Endothelial cell of umbilical vein (primary cell): ENCODE data around the gene RMND1. TPM values are rescaled to one million over a fixed set of nuclear protein-coding genes. Genes with fewer than 3 reads are reported as not detected.

ENCODE experiments used
- BruUV-seq: library from RNA; stranded (reverse); fragments of 400-500 nt; replicated peaks from 2 replicates; lab custom pipeline; 2021; lab: Mats Ljungman, UMichigan
- CTCF ChIA-PET: fragments of 300-600, 350-600 bp; sonication (Branson Sonifier 250); formaldehyde crosslinking; loops from one replicate; lab custom pipeline; 2021; ENCODE audit warnings: antibody characterized with exemption, inconsistent platforms; lab: Charles Lee
- POLR2A ChIA-PET: fragments of 300-600, 350-600 bp; sonication (Branson Sonifier 250); formaldehyde crosslinking; loops from one replicate; lab custom pipeline; 2021; ENCODE audit warnings: antibody characterized with exemption, inconsistent platforms; lab: Charles Lee
- DNase-seq: peaks from one replicate; pipeline ENCODE4 v3.0.0-alpha.2; 2011; ENCODE audit warnings: low read depth, low spot score
- FAIRE-seq: peaks from 2 replicates; lab custom pipeline; 2011; peaks lifted over from hg19 to GRCh38; lab: Jason Lieb, UNC
- H2AFZ ChIP-seq: 2 replicates; pipeline ENCODE4 v1.6.0; 2012; ENCODE audit warnings: low read depth, low read length, control low read depth, inconsistent platforms
- H3K27ac ChIP-seq: 2 replicates; pipeline ENCODE4 v1.5.1; 2011; ENCODE audit warnings: low read depth, mild to moderate bottlenecking, control low read depth, low read length, moderate library complexity; ENCODE audit not compliant: insufficient read depth
- H3K27me3 ChIP-seq, 2 experiments: 2 replicates each; pipeline versions ENCODE4 v1.6.0 to v1.6.1; 2011; ENCODE audit warnings: low read length in 2 of 2, mixed read lengths in 1 of 2; ENCODE audit not compliant: control insufficient read depth in 2 of 2, insufficient read depth in 2 of 2
- H3K36me3 ChIP-seq, 2 experiments: 2 replicates in 1 of 2; 3 replicates in 1 of 2; pipeline ENCODE4 v1.5.1; 2011; ENCODE audit warnings: low read length in 2 of 2, mild to moderate bottlenecking in 1 of 2, moderate library complexity in 1 of 2; ENCODE audit not compliant: control insufficient read depth in 2 of 2, insufficient read depth in 2 of 2; ENCODE audit errors: extremely low read depth in 1 of 2
- H3K4me1 ChIP-seq: 3 replicates; pipeline ENCODE4 v1.5.1; 2011; ENCODE audit warnings: mild to moderate bottlenecking, low read length; ENCODE audit not compliant: control insufficient read depth, insufficient read depth; ENCODE audit errors: extremely low read depth
- H3K4me2 ChIP-seq: 2 replicates; pipeline ENCODE4 v1.6.1; 2011; ENCODE audit warnings: low read length, control low read depth, mixed read lengths; ENCODE audit not compliant: insufficient read depth
- H3K4me3 ChIP-seq, 3 experiments: fragments of 200-600 bp in 1 of 3; sonication (generic), shearing (Covaris generic) in 1 of 3; replicated peaks in 1 of 3; 2 replicates each; pipeline ENCODE4 v1.5.1; 2011 to 2016; ENCODE audit warnings: control low read depth in 3 of 3, low read length in 3 of 3, mild to moderate bottlenecking in 2 of 3, inconsistent platforms in 1 of 3, low read depth in 1 of 3, moderate library complexity in 1 of 3; ENCODE audit not compliant: insufficient read depth in 1 of 3
- H3K79me2 ChIP-seq: 2 replicates; pipeline ENCODE4 v1.6.0; 2012; ENCODE audit warnings: low read length, inconsistent platforms; ENCODE audit not compliant: control insufficient read depth, insufficient read depth
- H3K9ac ChIP-seq: replicated peaks from 2 replicates; pipeline ENCODE3; 2011; ENCODE audit warnings: low read length, control low read depth; ENCODE audit not compliant: insufficient read depth; ENCODE audit errors: extremely low read depth
- H3K9me1 ChIP-seq: replicated peaks from 3 replicates; pipeline ENCODE4 v1.6.0; 2011; ENCODE audit warnings: mild to moderate bottlenecking, low read length; ENCODE audit not compliant: control insufficient read depth, insufficient read depth; ENCODE audit errors: extremely low read depth
- H3K9me3 ChIP-seq: replicated peaks from 2 replicates; pipeline ENCODE4 v1.5.1; 2012; ENCODE audit warnings: low read length, inconsistent platforms; ENCODE audit not compliant: control insufficient read depth, insufficient read depth
- H4K20me1 ChIP-seq: replicated peaks from 2 replicates; pipeline ENCODE3; 2011; ENCODE audit warnings: mild to moderate bottlenecking, low read length; ENCODE audit not compliant: control insufficient read depth, insufficient read depth; ENCODE audit errors: extremely low read depth
- EZH2 ChIP-seq: IDR thresholded peaks from 2 replicates; pipeline ENCODE4 v1.6.1; 2012; ENCODE audit warnings: borderline replicate concordance, low read depth, mild to moderate bottlenecking, moderate library complexity, low read length, inconsistent platforms; ENCODE audit not compliant: severe bottlenecking
- FOS ChIP-seq: IDR thresholded peaks from 2 replicates; pipeline ENCODE4 v1.6.1; 2011; ENCODE audit warnings: mild to moderate bottlenecking, low read length, moderate library complexity, borderline replicate concordance; ENCODE audit not compliant: insufficient read depth
- GATA2 ChIP-seq: IDR thresholded peaks from 2 replicates; pipeline ENCODE4 v1.7.0; 2011; ENCODE audit warnings: low read depth, mild to moderate bottlenecking, moderate library complexity, mixed read lengths, low read length; ENCODE audit not compliant: insufficient read length, insufficient read depth
- JUN ChIP-seq: IDR thresholded peaks from 2 replicates; pipeline ENCODE4 v1.6.1; 2011; ENCODE audit warnings: borderline replicate concordance, low read depth; ENCODE audit not compliant: insufficient read length, insufficient read depth
- MYC ChIP-seq: IDR thresholded peaks from one replicate; pipeline ENCODE4 v1.6.1; 2011; ENCODE audit warnings: mild to moderate bottlenecking, low read depth, low read length
- POLR2A ChIP-seq: IDR thresholded peaks from 2 replicates; pipeline ENCODE4 v1.6.1; 2012; ENCODE audit warnings: low read depth, mild to moderate bottlenecking, control low read depth, low read length
- POLR2AphosphoS5 ChIP-seq: IDR thresholded peaks from 2 replicates; pipeline ENCODE4 v1.6.1; 2012; ENCODE audit warnings: low read depth, mild to moderate bottlenecking, control low read depth, low read length, moderate library complexity; ENCODE audit not compliant: insufficient read depth
- dilution Hi-C: fragments of 300-500 bp; cut with MboI; formaldehyde crosslinking; loops from one replicate; pipeline ENCODE4 v1.15.0; 2019; ENCODE audit warnings: low sequenced_read_pairs; ENCODE audit not compliant: extremely low pct_ligation_motif_present
- intact Hi-C: fragments of 100-400 bp; cut with micrococcal nuclease; formaldehyde crosslinking; loops from one replicate; pipeline ENCODE4 v1.10.0; 2022
- polyA plus RNA-seq, 4 experiments: library from polyadenylated mRNA; depleted of rRNA in 3 of 4; stranded (reverse) in 3 of 4; unstranded in 1 of 4; fragments of >200 nt; gene quantifications; 2 replicates each; pipeline versions ENCODE4 v1.2.1 to v1.2.3, GENCODE V29; 2011 to 2012; ENCODE audit warnings: missing spikeins in 1 of 4
- total RNA-seq: library from RNA; stranded (reverse); gene quantifications from 2 replicates; pipeline ENCODE4 v1.2.3, GENCODE V29; 2021
- TF ChIP-seq, protein P1 (sequence below), 2 donors: IDR thresholded peaks; 1 replicate in 1 of 2; 2 replicates in 1 of 2; pipeline ENCODE4 v1.5.1; 2011; ENCODE audit warnings: low read length in 2 of 2, mild to moderate bottlenecking in 2 of 2, moderate library complexity in 2 of 2, control low read depth in 1 of 2, inconsistent platforms in 1 of 2, low read depth in 1 of 2; ENCODE audit not compliant: insufficient read depth in 1 of 2; ENCODE audit errors: extremely low read depth in 1 of 2
- TF ChIP-seq, protein P2 (sequence below): IDR thresholded peaks from 2 replicates; pipeline ENCODE4 v1.6.1; 2011; ENCODE audit not compliant: insufficient read depth, insufficient read length

The RMND1 gene
- total and polyA plus RNA-seq, 2 donors (not counting 3 experiments of a cell fraction or from before 2014, with no cell fraction given), result 6.3 to 21.4 TPM

DNA sequence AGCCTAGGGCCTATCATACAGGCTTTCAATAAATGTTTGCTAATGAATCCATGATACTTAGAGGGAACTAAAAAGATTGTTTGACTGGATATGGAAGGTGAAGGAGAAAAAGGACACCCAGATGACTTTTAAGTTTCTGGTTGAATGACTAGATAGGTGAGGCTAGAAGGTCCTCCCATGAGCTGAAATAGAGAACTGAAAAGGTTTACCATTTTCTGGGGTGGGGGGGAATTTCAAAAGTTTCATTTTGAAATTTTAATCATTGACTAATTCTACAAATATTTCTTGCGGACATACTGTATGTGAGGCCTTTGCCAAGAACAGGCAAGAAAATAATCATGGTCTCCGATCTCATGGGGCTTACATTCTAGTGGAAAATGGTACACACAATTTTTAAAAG, 42.7 kb downstream of the RMND1 start:
- Histone ChIP-seq H2AFZ (no peak overlapping the region), H4K20me1 (no peaks in the 10 kb centered on the region), H3K27ac (no peak overlapping the region), H3K9me3 (no peaks in the 10 kb centered on the region), H3K9me1 (no peaks in the 10 kb centered on the region), H3K9ac (no peak overlapping the region), H3K4me2 (no peak overlapping the region), H3K4me3 (no peak overlapping the region), H3K79me2 (peaks cover 3% of the 10 kb centered on the region), H3K4me1 (no peaks in the 10 kb centered on the region), H3K36me3 (peaks cover 3 to 16% of the 10 kb centered on the region in 2 experiments), H3K27me3 (no peaks in the 10 kb centered on the region)
- ChIA-PET CTCF (no interaction called here), POLR2A (no interaction called here)
- dilution Hi-C loops, result no loop called here
- BruUV-seq, result no TSS peak
- TF ChIP-seq JUN, result no peak
- no peak for TF ChIP-seq FOS
- TF ChIP-seq MYC, result no peak
- TF ChIP-seq EZH2, result no peak
- no peak for TF ChIP-seq POLR2AphosphoS5
- no peak for TF ChIP-seq GATA2
- no peak for TF ChIP-seq POLR2A
- TF ChIP-seq, protein P1, sequence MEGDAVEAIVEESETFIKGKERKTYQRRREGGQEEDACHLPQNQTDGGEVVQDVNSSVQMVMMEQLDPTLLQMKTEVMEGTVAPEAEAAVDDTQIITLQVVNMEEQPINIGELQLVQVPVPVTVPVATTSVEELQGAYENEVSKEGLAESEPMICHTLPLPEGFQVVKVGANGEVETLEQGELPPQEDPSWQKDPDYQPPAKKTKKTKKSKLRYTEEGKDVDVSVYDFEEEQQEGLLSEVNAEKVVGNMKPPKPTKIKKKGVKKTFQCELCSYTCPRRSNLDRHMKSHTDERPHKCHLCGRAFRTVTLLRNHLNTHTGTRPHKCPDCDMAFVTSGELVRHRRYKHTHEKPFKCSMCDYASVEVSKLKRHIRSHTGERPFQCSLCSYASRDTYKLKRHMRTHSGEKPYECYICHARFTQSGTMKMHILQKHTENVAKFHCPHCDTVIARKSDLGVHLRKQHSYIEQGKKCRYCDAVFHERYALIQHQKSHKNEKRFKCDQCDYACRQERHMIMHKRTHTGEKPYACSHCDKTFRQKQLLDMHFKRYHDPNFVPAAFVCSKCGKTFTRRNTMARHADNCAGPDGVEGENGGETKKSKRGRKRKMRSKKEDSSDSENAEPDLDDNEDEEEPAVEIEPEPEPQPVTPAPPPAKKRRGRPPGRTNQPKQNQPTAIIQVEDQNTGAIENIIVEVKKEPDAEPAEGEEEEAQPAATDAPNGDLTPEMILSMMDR (IDR thresholded peaks at IDR 0.05; ENCODE audit: extremely low read depth in 1 of 2, insufficient read depth in 1 of 2, low read depth in 1 of 2, low read length in 2 of 2), result no peak
- TF ChIP-seq, protein P2, sequence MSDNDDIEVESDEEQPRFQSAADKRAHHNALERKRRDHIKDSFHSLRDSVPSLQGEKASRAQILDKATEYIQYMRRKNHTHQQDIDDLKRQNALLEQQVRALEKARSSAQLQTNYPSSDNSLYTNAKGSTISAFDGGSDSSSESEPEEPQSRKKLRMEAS, result no peak
- DNase-seq (no peak), FAIRE-seq (no peak)
- intact Hi-C loops, result no loop called here
